NCI-H2107 (cell line): ENCODE data around the gene PRR13.
"Not testable (repeated sequence)": the region's sequence is repeated elsewhere in the genome, so short reads cannot be mapped to it uniquely, and the experiment has no call there.

Source experiments
- DNase-seq: peaks from one replicate; lab custom pipeline; 2025; lab: John Stamatoyannopoulos, UW

The PRR13 gene

GRCh38 chr12:53472056-53472582 lies 30.6 kb downstream of the PRR13 start:
- no peak for DNase-seq

GRCh38 chr12:53474077-53474476 lies 32.5 kb downstream of the PRR13 start:
- DNase-seq, result no peak

- DNase-seq, result no peak
These were observed 33.3 kb downstream of the PRR13 start for GRCh38 chr12:53474819-53475218.

- DNase-seq, result no peak
These were observed 35.3 kb downstream of the PRR13 start for GRCh38 chr12:53476769-53477209.

GRCh38 chr12:53478865-53479264 lies 37.3 kb downstream of the PRR13 start:
- no peak for DNase-seq

- no peak for DNase-seq
These were observed 37.8 kb downstream of the PRR13 start for GRCh38 chr12:53479331-53479730.

- DNase-seq, result no peak
These were observed 39.2 kb downstream of the PRR13 start for GRCh38 chr12:53480491-53481442.

- DNase-seq, result not testable (repeated sequence)
These were observed 39.9 kb downstream of the PRR13 start for GRCh38 chr12:53481458-53481857.

- DNase-seq, result no peak
These were observed 40.5 kb downstream of the PRR13 start for GRCh38 chr12:53481939-53482586.

GRCh38 chr12:53482626-53483168 lies 41.2 kb downstream of the PRR13 start:
- no peak for DNase-seq

GRCh38 chr12:53483225-53483978 lies 41.9 kb downstream of the PRR13 start:
- no peak for DNase-seq

- no peak for DNase-seq
These were observed 42.4 kb downstream of the PRR13 start for GRCh38 chr12:53483979-53484377.

- DNase-seq, result no peak
These were observed 43.4 kb downstream of the PRR13 start for GRCh38 chr12:53484686-53485575.

- no peak for DNase-seq
These were observed 44.6 kb downstream of the PRR13 start for GRCh38 chr12:53485955-53486735.

GRCh38 chr12:53486736-53487487 lies 45.4 kb downstream of the PRR13 start:
- DNase-seq, result no peak

- no peak for DNase-seq
These were observed 47.8 kb downstream of the PRR13 start for GRCh38 chr12:53489242-53489864.

GRCh38 chr12:53492188-53492587 lies 50.7 kb downstream of the PRR13 start:
- DNase-seq, result no peak

- peak; percentile 79 for DNase-seq
These were observed 51.5 kb downstream of the PRR13 start for GRCh38 chr12:53492830-53493609.
